SK-N-MC (cell line): ENCODE measurements around the gene IQGAP1.

Source experiments
- EZH2 ChIP-seq: fragments of 200-600 bp; sonication (generic); IDR thresholded peaks from one replicate; pipeline ENCODE4 v1.6.1; 2017; ENCODE audit warnings: antibody characterized with exemption
- FOXP2 ChIP-seq: optimal IDR thresholded peaks from 2 replicates; pipeline ENCODE3; 2011; ENCODE audit warnings: mild to moderate bottlenecking, moderate library complexity; ENCODE audit not compliant: insufficient read depth; ENCODE audit errors: extremely low read length, control extremely low read depth
- POLR2AphosphoS5 ChIP-seq: IDR thresholded peaks from 2 replicates; pipeline ENCODE4 v1.6.1; 2012; ENCODE audit warnings: mild to moderate bottlenecking, low read depth, low read length, borderline replicate concordance

GRCh38 chr15:90400005-90400758 is 12.1 kb downstream of the IQGAP1 start:
- no peak for TF ChIP-seq EZH2
- TF ChIP-seq POLR2AphosphoS5 = no peak
- TF ChIP-seq FOXP2 = no peak
